ENCODE data around the gene BCL7C.
"Not testable (repeated sequence)": the region's sequence is repeated elsewhere in the genome, so short reads cannot be mapped to it uniquely, and the experiment has no call there.

The BCL7C gene

DNA sequence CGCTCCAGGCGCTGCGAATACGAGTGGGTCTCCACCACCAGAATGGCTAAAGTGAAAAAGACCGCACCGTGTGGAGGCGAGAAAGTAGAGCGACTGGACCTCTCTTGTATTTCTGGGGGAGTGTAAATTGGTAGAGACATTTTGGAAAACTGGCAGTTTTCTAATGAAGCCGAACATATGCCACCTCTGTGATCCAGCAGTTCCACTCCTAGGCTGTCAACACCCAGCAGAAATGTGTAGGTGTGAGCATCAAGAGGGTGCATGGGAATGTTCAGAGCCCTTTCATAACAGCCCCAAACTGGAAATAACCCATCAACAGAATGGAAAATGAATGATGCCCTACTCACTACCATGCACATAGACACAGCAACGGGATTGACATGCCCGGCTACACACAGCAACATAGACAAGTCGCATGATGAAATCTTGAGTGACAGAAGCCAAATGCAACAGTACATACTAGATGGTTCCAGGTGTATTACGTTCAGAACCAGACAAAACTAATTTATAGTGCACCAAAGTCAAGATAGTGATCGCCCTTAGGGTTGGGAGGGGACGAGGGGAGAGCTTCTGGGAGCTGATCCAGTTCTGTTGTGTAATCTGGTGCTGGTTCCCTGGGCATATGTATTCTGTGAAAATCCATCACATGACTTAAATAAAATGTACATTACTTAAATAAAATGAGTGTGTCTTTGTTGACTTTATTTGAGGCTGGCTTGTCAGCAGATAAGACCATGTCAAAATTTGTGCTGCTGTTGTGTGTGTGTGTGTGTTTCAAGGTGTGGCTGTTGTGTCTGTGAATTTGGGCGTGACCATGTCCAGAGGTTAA is 877 bp upstream of the BCL7C start:
- no peak for DNase-seq

DNA sequence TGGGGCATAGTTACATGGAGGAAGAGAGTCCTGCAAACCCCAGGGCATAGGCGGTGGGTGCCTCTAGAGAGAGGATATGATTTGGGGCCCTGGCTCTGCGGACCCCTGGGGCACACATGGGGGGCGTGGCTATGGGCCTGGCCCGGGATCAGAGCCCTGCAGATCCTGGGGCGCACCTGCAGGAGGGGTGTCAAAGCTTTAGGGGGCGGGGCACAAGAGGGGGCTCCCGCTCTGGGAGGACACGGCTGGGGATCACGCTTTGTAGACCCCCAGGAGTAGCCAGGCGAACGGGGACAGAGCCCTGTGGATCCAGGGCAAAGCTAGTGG is 497 bp downstream of the BCL7C start:
- DNase-seq: no peak

DNA sequence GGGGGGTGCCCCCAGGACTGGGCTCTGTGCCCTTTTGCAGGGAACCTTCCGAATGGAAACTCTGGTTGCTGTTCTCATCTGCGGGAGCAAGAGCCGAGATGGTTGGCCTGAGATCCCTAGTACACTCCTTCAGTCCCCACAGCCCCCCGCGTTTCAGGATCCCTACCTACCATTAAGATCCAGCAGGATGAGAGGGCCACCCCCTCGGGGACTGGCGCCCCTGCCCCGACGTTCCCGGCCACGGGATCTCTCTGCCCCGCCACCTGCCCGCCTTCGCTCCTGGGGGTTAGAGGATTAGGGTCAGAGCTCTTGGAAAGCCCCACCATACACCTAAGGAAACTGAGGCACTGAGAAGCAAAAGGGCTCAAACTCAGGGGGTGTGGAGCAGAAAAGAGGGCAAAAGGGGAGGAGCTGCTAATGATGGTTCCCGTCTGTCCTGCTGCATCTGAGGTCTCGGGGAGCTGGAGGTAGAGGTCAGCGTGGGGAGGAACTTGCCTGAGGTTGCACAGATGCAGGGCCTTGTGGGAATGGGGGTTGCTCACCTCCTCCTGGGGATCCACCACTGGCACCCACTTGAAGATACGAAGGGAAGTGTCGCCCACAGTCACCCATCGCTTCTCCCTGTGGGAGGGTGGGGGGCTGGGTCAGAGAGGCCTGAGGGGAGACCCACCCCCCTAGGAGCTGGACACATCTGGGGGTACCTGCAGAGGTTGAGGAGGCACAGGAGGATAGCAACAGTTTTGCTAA is 1.0 kb downstream of the BCL7C start:
- no peak for DNase-seq

DNA sequence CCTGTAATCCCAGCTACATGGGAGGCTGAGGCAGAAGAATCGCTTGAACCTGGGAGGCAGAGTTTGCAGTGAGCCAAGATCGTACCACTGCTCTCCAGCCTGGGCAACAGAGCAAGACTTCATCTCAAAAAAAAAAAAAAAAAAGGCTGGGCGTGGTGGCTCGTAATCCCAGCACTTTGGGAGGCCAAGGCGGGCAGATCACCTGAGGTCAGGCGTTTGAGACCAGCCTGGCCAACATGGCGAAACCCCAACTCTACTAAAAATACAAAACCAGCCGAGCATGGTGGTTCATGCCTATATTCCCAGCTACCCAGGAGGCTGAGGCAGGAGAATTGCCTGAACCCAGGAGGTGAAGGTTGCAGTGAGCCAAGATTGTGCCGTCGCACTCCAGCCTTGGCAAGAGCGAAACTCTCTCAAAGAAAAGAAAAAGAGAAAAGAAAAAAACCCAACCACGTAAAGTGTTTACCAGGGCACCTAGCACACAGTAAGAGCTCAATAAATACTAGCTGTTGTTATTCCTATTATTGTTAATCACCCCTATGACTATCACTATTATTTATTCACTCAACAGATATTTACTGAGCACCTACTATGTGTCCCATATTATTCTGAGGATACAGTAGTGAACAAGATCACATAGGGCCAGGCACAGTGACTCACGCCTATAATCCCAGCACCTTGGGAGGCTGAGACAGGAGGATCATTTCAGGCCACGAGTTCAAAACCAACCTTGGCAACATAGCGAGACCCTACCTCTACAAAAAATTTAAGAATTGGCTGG is 2.6 kb downstream of the BCL7C start:
- DNase-seq: not testable (repeated sequence)

DNA sequence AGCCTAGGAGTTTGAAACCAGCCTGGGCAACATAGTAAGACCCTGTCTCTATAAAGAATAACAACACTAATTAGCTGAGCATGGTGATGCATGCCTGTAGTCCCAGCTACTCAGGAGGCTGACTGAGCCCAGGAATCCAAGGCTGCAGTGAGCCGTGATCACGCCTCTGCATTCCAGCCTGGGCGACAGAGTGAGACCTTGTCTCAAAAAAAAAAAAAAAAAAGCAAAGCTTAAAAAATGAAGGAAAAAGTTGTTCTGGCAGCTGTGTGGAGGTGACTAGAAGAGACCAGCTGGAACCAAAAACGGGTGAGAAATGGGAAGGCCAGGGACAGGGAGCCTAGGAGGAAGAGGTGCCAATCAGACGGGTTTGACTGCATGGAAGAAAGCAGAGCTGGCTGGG is 4.2 kb downstream of the BCL7C start:
- DNase-seq: no peak

DNA sequence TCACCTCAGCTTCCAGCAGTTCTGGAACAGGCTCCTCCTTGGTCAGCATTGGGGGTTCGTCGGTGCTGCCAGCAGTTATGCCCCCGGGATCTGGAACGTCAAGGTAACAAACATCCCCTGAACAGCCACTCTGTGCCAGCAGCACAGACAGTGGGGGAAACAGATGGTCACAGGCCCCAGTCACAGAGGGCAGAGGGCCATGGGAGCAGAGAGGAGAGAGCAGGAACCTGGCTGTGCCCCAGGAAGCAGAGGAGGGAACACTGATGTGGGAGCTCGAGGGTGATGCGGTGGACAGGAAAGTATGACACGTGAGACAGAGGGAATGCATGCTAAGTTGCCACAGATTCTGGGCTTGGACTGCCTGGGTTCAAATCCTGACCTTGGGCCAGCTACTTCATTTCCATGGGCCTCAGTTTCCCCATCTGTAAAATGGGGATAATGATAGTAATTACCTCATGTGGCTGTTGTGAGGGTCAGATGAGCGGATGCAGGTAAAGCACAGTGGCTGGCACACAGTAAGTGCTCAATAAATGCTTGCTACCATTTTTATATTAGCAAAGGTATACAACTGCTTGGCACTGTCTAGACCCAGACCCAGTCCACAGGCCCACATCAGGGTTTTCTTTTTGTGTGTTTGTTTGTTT is 4.9 kb downstream of the BCL7C start:
- DNase-seq: no peak

DNA sequence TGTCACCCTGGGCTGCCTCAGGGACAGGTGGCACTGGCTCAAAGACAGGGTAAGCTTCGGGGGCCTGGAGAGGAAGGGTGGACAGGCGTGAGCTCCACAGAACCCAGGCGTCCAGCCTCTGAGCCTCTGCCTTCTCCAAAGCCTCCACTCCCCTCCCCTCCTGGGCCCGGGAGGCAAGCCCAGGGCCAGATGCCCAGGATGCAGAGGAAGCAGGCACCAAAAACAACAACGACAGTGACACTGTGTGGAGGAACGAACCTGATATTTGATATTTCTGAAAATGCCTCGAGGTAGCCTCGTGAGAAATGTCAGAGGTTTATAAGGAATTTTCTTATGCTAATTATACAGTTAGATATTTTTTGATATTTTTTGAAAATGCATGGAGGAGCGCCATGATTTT is 6.0 kb downstream of the BCL7C start:
- DNase-seq: no peak

DNA sequence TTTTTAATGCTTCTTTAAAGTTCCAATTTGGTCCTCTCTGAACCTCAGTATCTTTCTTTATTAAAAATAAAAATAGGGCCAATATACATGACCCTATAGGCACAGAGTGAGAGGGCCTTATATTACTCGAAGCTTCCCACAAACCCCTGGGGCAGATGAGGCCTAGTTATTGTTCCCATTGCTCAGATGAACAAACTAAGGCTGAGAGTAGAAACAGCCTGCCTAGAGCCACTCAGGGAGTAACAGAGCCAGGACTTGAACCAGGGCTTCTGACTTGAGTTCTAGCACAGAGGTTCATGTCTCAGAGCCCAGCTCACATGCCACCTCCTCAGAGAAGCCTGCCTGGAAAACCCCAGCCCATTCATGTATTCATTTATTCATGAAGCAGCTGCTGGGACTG is 7.7 kb downstream of the BCL7C start:
- no peak for DNase-seq

DNA sequence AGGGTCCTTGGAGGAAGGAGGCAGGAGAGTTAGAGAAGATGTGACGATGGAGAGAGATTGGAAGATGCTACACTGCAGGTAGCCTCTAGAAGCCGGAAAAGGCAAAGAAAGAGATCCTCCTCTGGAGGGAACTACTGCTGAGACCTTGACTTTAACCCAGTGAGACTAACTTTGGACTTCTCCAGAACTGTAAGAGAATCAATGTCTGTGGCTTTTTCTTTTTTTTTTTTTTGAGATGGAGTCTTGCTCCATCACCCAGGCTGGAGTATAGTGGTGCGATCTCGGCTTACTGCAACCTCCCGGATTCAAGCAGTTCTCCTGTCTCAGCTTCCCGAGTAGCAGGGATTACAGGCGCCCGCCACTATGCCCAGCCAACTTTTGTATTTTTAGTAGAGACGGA is 8.7 kb downstream of the BCL7C start:
- no peak for DNase-seq

DNA sequence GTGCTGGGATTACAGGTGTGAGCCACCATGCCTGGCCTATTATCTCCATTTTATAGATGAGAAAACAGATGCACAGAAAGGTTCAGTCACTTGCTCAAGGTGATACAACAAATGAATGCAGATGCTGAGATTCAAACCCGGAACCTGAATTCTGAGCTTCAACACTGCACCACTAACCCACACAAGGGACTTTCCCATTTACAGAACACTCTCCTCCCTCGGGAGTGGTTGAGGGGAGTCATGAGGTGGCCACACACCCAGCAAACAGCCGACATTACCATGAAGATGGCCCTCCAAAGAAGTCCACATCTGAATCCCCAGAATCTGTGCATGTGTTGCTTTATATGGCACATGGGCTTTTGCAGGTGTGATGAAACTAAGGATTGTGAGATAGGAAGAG is 9.1 kb downstream of the BCL7C start:
- no peak for DNase-seq

DNA sequence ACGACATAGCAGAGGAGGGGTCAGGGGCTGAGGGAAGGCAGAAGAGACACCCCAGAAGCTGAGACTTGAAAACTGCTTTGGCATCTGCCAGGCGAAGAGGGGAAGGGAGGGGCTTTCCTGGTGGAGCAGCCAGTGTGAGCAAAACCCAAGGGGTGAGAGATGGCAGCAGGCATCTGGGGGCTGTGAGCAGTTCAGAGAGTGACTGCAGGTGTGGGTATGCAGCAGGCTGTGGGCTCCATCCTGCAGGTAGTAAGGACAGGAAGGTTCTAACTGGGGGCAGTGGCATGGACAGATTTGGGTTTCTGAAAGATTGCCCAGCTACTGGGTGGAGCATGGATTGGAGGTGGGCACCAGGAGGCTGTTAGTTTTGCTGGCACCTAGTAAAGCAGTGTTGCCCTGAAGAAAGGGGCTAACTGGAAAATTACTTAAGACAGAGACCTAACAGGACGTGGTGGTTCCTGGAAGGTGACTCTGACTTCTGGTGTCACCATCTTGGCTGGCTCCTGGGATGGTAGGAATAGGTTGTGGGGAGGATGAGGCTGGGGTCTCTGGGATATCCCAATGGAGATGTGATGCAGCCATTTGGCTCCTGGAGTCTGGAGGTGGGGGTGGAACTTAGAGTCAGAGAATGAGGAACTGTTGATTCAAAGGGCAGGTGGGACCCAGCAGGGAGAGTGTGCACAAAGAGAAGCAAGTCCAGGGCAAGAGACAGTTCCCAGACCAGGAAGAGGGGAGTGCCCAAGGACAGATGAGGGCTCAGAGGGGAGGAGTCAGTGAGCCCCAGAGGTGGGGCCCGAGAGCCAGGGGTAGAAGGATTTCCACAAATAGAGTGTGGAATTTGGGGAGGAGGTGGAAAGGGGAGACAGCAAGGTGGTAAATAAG is 11.2 kb downstream of the BCL7C start:
- no peak for DNase-seq

DNA sequence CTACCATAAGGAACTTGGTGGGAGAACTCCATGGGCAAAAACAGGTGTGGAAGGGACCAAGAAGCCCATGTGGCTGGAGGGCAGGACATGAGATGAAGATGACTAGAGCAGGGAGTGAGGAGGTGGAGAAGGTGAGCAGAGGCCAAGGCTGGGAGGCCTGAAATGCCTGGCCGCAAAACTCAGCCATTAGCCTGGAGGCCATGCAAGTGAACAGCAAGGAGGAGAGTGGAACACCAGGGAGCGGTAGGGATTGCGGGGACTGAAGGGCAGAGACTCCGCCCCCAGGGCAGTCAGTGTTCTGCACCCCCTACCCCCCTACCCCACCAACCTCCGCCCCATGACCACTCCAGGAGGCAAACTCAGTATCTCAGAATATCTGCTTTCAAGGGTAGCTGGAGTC is 17.0 kb downstream of the BCL7C start:
- DNase-seq: no peak

DNA sequence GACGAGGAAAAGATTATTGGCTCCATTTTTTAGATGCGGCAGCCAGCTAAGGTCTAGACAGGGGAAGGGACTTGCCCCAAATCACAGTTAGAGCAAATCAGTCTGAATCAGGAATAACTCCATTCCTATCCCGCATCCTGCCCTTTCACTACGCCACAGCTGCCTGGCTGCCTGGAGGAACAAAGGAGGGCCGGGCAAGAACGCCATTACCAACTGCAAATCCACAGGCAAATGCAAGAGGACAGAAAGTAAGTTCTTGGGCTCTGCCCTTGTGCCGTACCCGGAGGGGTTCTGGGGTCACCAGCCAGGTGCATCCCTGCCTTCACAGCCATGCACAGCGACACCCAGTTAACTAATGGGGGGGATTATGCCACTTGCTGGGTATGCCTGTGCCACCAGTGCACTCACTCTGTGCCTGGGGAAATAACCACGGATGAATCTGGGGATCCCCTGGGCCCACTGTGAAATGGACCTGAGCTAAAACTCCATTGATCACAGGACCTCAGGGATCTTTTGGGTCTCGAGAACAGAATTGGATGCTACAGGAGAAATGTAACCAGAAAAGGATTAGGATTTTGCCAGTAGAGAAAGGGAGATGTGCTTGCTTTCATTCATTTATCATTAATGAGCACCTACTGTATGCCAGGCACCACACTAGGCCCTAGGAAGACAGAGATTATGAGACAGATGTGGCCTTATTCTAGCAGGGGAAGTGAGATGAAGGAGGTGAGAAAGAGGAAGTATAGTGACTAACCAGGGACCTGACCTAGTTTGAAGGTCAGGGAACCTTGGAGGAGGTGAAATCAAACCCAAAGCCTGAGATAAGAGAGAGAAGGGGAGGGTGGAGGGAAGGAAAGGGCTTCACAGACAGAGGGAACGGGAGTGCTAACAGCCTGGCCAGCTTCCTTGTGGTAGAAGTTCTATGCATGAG is 17.7 kb downstream of the BCL7C start:
- DNase-seq: peak; percentile 10 to 67

DNA sequence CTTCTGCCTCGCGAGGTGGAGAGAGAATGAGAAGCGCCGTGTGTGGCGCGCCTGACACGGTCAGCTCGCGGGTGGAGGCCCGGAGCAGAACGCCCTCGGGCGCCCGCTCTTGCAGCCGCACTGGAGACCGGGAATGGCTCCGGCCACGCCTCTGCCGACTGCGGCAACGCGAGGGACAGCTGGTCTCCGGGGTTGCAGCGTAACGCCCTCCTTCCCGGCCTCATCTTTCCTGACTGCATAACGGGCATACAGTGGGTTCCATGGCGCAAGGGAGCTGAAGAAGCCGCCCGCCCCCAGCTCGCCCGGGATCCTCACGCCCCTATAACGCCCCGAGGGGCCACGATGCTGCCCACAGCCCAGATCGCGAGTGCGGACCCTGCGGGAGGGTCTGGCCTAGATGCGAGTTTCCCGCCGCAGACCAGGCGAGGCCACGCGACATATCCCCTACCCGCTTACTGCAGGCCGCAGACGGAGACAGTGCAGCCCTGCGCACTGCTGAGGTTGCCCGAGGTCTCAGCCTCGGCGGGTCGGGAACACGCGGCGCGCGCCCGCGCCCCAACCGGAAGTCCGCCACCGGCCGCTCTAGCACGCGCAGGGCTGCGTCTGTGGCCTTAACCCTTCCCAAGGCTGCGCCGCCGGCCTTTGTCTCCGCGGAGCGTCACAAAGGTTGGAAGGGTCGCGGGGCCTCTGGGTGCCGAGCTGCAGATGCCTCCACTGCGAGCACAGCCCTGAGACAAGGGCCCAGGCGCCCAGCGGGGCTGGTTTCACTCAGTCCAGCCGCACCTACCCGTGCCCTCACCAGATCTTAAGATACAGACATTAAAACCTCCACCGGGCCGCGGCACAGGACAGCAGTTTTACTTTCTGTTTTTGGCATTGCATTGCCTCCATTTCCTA is 18.8 kb downstream of the BCL7C start:
- peak; percentile 73 to 75 for DNase-seq

DNA sequence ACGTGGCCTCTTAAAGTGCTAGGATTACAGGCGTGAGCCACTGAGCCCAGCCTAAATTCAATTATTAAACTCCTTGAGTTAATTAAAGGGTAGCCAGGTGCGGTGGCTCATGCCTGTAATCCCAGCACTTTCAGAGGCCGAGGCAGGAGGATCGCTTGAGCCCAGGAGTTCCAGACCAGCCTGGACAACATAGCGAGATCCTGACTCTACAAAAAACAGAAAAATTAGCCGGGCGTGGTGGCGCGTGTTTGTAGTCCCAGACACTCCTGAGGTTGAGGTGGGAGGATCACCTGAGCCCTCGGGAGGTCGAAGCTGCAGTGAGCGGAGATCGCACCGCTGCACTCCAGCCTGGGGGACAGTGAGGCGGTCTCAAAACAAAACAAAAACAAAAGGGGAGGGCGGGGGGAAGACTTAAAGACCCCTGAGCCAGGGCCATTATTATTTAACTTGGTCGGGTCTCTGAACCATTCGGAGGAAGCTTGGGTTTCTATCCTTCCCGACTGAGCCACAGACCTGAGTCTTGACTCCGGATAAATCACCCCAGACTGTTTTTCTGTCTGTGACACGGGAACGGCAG is 19.5 kb downstream of the BCL7C start:
- DNase-seq: no peak

DNA sequence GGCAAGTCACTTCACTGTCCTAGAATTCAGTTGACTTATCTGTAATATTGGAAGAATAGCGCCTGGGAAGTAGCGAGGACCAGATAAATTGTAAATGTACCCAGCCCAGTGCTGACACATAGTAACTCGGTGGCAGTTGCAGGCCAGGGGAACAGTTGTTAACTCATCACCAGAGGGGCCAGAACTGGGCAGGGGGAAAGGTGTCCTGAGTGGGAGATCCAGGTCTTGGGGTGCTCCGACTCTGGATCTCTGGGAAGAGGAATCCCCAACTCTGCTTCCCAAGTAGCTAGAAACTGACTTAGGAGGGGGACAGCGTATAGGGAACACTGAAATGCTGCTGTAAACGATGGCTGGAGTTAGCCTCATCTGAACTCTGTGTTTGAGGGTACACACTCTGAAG is 23.0 kb downstream of the BCL7C start:
- DNase-seq: no peak

DNA sequence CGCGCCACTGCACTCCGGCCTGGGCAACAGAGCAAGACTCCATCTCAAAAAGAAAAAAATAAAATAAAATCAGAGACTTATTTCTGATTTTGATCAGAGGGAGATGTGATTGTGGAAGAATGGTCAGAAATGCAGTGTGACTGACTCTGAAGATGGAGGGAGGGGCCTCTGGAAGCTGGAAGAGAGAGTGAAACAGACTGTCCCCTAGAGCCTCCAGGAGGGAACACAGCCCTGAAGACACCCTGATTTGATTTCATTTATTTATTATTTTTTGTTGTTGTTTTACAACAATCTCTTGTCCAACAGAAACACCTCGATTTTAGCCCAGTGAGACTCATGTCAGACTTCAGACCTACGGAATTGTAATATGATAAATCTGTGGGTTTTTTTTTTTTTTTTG is 26.1 kb downstream of the BCL7C start:
- no peak for DNase-seq

DNA sequence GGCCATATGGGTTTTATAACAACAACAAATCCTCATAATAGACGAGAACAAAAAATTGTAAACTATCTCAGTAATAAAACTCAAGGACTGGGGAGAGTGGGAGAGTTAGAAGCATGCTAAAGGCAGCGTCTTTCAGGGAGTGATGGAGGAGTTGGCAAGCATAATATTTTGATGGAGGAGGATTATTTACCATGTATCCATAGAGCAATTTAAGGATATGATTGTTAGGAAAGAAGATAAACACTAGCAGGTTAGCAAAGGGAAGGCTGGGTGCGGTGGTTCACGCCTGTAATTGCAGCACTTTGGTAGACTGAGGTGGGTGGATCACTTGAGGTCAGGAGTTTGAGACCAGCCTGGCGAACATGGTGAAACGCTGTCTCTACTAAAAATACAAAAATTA is 27.8 kb downstream of the BCL7C start:
- DNase-seq: no peak

DNA sequence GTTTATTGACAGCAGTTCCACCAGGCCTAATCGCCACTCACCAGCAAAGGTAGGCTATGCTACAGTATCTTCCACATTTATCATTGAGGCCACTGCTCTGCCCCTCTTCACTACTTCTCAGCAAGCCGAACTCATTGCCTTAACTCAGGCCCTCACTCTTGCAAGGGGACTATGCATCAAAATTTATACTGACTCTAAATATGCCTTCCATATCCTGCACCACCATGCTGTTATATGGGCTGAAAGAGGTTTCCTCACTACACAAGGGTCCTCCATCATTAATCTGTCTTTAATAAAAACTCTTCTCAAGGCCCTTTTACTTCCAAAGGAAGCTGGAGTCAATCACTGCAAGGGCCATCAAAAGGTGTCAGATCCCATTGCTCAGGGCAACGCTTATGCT is 30.7 kb downstream of the BCL7C start:
- DNase-seq: not testable (repeated sequence)

DNA sequence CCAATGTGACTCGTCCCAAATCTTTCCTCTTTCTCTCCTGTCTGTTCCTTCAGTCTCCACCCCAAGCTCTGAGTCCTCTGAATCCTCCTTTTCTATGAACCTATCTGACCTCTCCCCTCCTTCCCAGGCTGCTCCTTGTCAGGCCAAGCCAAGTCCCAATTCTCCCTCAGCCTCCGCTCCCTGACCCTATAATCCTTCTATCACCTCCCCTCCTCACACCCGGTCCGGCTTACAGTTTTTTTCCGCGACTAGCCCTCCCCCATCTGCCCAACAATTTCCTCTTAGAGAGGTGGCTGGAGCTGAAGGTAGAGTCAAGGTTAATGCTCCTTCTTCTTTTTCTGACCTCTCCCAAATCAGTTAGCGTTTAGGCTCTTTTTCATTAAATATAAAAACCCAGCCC is 33.1 kb downstream of the BCL7C start:
- not testable (repeated sequence) for DNase-seq
